HG03565 (cell line): Measurements from ENCODE around the gene MRFAP1.

Experiments
- ATAC-seq: cut with Tn5 transposase; IDR thresholded peaks from one replicate; pipeline ENCODE4 v1.9.1; 2021; ENCODE audit warnings: mild to moderate bottlenecking, moderate library complexity; ENCODE audit not compliant: unreplicated experiment

The MRFAP1 gene

DNA sequence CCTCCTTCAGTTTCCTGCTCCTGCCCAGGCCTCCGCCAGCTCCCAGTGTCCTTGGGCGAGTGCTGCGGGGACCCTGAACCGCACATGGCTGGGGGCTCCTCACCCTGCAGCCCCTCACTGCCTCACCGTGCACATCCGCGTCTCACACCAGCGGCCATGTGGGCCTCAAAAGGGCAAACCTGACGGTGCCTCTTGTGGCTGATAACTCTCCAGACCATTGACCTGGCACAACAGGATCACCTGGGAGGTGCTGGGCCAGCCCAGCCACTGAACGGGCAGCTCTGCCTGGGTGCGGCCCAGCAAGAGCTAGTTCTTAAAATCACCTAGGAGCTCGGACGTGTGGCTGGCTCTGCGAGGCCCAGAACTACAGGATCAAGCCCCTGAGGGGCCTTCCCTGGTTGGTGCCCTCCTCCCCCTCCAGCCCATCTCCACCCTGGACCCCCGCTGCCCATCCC lies 49.0 kb downstream of the MRFAP1 start:
- ATAC-seq: no peak
